AG09309 (cell line): ENCODE measurements around the gene MAST4.

Experiments
- DNase-seq: peaks from one replicate; pipeline ENCODE4 v3.0.0-alpha.2; 2010; ENCODE audit warnings: low read depth
- H3K4me3 ChIP-seq: 2 replicates; pipeline ENCODE4 v1.5.1; 2011; ENCODE audit warnings: mild to moderate bottlenecking, low read depth, low read length, moderate library complexity; ENCODE audit not compliant: control insufficient read depth
- TF ChIP-seq, protein P1 (sequence below): IDR thresholded peaks from 2 replicates; pipeline ENCODE4 v1.5.1; 2011; ENCODE audit warnings: mild to moderate bottlenecking, low read depth, low read length, inconsistent platforms; ENCODE audit not compliant: insufficient read depth, control insufficient read depth; ENCODE audit errors: missing control alignments

Gene MAST4

DNA sequence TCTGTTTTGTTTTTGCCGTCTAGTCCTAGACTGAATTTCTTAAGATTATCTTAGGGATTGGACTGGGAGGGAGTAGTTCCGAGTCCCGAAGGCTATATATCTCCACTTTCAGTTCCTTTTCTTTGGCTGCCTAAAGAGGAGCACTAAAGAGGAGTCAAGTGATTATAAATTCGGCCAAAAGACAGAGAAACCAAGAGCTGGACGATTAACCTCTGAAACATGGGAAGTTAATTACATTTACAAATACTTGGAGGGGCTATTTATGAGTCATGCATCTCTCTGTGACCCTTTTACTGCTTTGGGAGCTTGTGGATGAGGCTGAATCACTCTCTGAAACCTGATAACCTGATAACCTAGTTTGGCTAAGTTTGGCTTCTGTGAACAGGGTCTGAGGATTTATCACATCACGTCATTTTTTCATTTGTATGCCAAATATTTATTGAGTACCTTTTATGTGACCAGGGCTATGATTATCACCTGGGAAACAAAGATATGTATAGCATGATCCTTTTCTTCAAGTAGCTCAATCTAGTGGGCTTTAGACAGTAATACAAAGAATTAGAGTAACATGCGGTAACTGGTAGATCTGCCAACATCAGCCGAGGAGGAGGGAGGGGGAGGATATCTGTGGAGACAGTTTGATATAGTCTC, 419.5 kb downstream of the MAST4 start:
- H3K4me3 ChIP-seq: no peak overlapping the region
- DNase-seq: no peak
- TF ChIP-seq, protein P1, sequence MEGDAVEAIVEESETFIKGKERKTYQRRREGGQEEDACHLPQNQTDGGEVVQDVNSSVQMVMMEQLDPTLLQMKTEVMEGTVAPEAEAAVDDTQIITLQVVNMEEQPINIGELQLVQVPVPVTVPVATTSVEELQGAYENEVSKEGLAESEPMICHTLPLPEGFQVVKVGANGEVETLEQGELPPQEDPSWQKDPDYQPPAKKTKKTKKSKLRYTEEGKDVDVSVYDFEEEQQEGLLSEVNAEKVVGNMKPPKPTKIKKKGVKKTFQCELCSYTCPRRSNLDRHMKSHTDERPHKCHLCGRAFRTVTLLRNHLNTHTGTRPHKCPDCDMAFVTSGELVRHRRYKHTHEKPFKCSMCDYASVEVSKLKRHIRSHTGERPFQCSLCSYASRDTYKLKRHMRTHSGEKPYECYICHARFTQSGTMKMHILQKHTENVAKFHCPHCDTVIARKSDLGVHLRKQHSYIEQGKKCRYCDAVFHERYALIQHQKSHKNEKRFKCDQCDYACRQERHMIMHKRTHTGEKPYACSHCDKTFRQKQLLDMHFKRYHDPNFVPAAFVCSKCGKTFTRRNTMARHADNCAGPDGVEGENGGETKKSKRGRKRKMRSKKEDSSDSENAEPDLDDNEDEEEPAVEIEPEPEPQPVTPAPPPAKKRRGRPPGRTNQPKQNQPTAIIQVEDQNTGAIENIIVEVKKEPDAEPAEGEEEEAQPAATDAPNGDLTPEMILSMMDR: no peak

GRCh38 chr5:67019065-67019845, 423.1 kb downstream of the MAST4 start:
- TF ChIP-seq, protein P1: no peak
- no peak for DNase-seq
- no peak overlapping the region for H3K4me3 ChIP-seq

DNA sequence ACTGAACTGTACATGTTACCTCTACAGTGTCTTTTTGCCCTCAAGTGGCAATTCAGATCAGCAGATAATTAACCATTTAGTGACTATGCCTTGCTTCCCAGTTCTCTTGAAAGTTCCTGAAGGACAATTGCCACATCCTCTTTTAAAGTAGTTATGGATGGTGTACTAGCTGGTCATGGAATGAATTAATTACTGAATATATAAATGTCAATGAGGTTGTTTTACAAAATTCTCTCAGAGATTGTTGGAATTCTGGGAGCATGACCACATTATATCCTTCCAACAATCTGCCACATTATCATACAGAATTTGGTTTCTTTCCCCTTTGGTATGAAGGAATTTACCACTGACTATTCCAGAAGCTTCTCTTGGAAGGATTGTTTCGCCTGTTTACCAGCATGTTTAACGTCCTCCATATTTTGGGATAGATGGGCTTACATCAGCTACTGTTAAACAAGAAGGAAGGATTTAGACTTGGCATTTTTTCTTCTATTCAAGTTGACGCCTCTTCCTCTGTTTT, 424.0 kb downstream of the MAST4 start:
- DNase-seq: no peak
- no peak overlapping the region for H3K4me3 ChIP-seq
- TF ChIP-seq, protein P1: no peak

GRCh38 chr5:67021031-67021430, 424.8 kb downstream of the MAST4 start:
- no peak overlapping the region for H3K4me3 ChIP-seq
- no peak for DNase-seq
- TF ChIP-seq, protein P1: no peak

GRCh38 chr5:67021521-67021920, 425.3 kb downstream of the MAST4 start:
- TF ChIP-seq, protein P1: no peak
- DNase-seq: no peak

GRCh38 chr5:67021962-67022361, 425.8 kb downstream of the MAST4 start:
- DNase-seq: no peak
- TF ChIP-seq, protein P1: no peak

More at GRCh38 chr5:67021521-67021920, 425.3 kb downstream of the MAST4 start:
- H3K4me3 ChIP-seq: no peak overlapping the region

More at GRCh38 chr5:67021962-67022361, 425.8 kb downstream of the MAST4 start:
- H3K4me3 ChIP-seq: no peak overlapping the region
